Liver (tissue), 9 donors: ENCODE measurements around the gene GPR75. TPM values are rescaled to one million over a fixed set of nuclear protein-coding genes. Genes with fewer than 3 reads are reported as not detected.

Experiments used
- DNase-seq: peaks from one replicate; pipeline ENCODE4 v3.0.0-alpha.2; 2017; ENCODE audit warnings: low spot score
- H3K27ac ChIP-seq, 2 donors: one replicate each; pipeline ENCODE4 v1.7.0; 2013; ENCODE audit warnings: inconsistent platforms in 2 of 2, low read length in 2 of 2, control low read depth in 1 of 2, low read depth in 1 of 2, mild to moderate bottlenecking in 1 of 2
- H3K27me3 ChIP-seq, 4 donors: one replicate each; pipeline versions ENCODE4 v1.6.1 to v1.7.0; 2013; ENCODE audit warnings: low read length in 3 of 4, inconsistent platforms in 1 of 4, mild to moderate bottlenecking in 1 of 4, moderate library complexity in 1 of 4; ENCODE audit not compliant: control insufficient read depth in 4 of 4, insufficient read depth in 4 of 4
- H3K36me3 ChIP-seq, 4 donors: one replicate each; pipeline versions ENCODE4 v1.6.1 to v1.7.0; 2013; ENCODE audit warnings: low read length in 3 of 4, mild to moderate bottlenecking in 3 of 4, low read depth in 1 of 4, moderate library complexity in 1 of 4; ENCODE audit not compliant: control insufficient read depth in 4 of 4, insufficient read depth in 3 of 4
- H3K4me1 ChIP-seq, 4 donors: one replicate each; pipeline versions ENCODE4 v1.6.1 to v1.7.0; 2013; ENCODE audit warnings: low read length in 3 of 4, mild to moderate bottlenecking in 3 of 4, moderate library complexity in 1 of 4; ENCODE audit not compliant: control insufficient read depth in 4 of 4, insufficient read depth in 4 of 4
- H3K4me3 ChIP-seq, 3 donors: one replicate each; pipeline versions ENCODE4 v1.6.1 to v1.7.0; 2013; ENCODE audit warnings: low read length in 3 of 3, control low read depth in 1 of 3, low read depth in 1 of 3, mild to moderate bottlenecking in 1 of 3
- H3K9ac ChIP-seq, 2 donors: one replicate each; pipeline ENCODE4 v1.7.0; 2013; ENCODE audit warnings: low read length in 2 of 2, mild to moderate bottlenecking in 2 of 2, moderate library complexity in 2 of 2, control low read depth in 1 of 2, low read depth in 1 of 2
- H3K9me3 ChIP-seq, 4 donors: one replicate each; pipeline versions ENCODE4 v1.6.1 to v1.7.0; 2013; ENCODE audit warnings: low read length in 3 of 4; ENCODE audit not compliant: control insufficient read depth in 4 of 4
- ATF3 ChIP-seq: IDR thresholded peaks from 2 replicates; pipeline ENCODE4 v1.6.1; 2016; ENCODE audit warnings: antibody characterized with exemption
- CTCF ChIP-seq: fragments of 150-350 bp; IDR thresholded peaks from 2 replicates; pipeline ENCODE4 v1.5.1; 2017; ENCODE audit warnings: improper control_type of control experiment, low read depth, low read length; ENCODE audit not compliant: missing input control
- EGR1 ChIP-seq, 2 donors: IDR thresholded peaks; 2 replicates each; pipeline ENCODE4 v1.6.1; 2016 to 2018; ENCODE audit warnings: antibody characterized with exemption in 2 of 2, low read depth in 2 of 2
- FOXA1 ChIP-seq: IDR thresholded peaks from 2 replicates; pipeline ENCODE4 v1.6.1; 2016; ENCODE audit warnings: antibody characterized with exemption
- FOXA2 ChIP-seq: IDR thresholded peaks from 2 replicates; pipeline ENCODE4 v1.6.1; 2016; ENCODE audit warnings: antibody characterized with exemption
- GABPA ChIP-seq, 2 donors: IDR thresholded peaks in 1 of 2; conservative IDR thresholded peaks in 1 of 2; 2 replicates each; pipeline ENCODE4 v1.6.1; 2016; ENCODE audit warnings: antibody characterized with exemption in 2 of 2, mild to moderate bottlenecking in 1 of 2, moderate library complexity in 1 of 2
- HNF4G ChIP-seq: IDR thresholded peaks from 2 replicates; pipeline ENCODE4 v1.6.1; 2016; ENCODE audit warnings: antibody characterized with exemption
- JUND ChIP-seq, 2 donors: IDR thresholded peaks; 2 replicates each; pipeline ENCODE4 v1.6.1; 2016; ENCODE audit warnings: antibody characterized with exemption in 2 of 2
- MAX ChIP-seq: IDR thresholded peaks from 2 replicates; pipeline ENCODE4 v1.6.1; 2016; ENCODE audit warnings: antibody characterized with exemption
- REST ChIP-seq: IDR thresholded peaks from 2 replicates; pipeline ENCODE4 v1.6.1; 2016; ENCODE audit warnings: antibody characterized with exemption, mild to moderate bottlenecking
- RXRA ChIP-seq, 2 donors: IDR thresholded peaks; 2 replicates each; pipeline ENCODE4 v1.6.1; 2017 to 2018; ENCODE audit warnings: antibody characterized with exemption in 2 of 2, mild to moderate bottlenecking in 1 of 2
- SP1 ChIP-seq: IDR thresholded peaks from 2 replicates; pipeline ENCODE4 v1.6.1; 2018; ENCODE audit warnings: antibody characterized with exemption, mild to moderate bottlenecking
- TAF1 ChIP-seq: conservative IDR thresholded peaks from 2 replicates; pipeline ENCODE4 v1.6.1; 2016; ENCODE audit warnings: antibody characterized with exemption, mild to moderate bottlenecking
- WGBS: extraction: QIAGEN DNeasy Blood & Tissue Kit; methylation state at CpG from one replicate; pipeline ENCODE4 v1.1.7; 2013; 5-methylcytosine and 5-hydroxymethylcytosine counted together
- polyA plus RNA-seq, 2 donors: library from polyadenylated mRNA; stranded (reverse) in 1 of 2; unstranded in 1 of 2; fragments of 200-250 nt in 1 of 2; fragments of >200 nt in 1 of 2; fragmentation: Nextera tagmentation in 1 of 2; extraction: Ambion mirVana in 1 of 2; gene quantifications; one replicate each; pipeline versions ENCODE4 v1.2.1 to v1.2.3, GENCODE V29; 2013 to 2015
- total RNA-seq, 2 donors: library from RNA; depleted of rRNA; stranded (reverse); fragments of >200 nt; gene quantifications; one replicate each; pipeline ENCODE4 v1.2.3, GENCODE V29; 2014
- donor health status: healthy.
- donor health status: healthy.
- donor health status: healthy.
- donor health status: healthy.
- donor health status: healthy.

GPR75 gene
- total and polyA plus RNA-seq, 4 donors = 0.21 to 5.4 (median 1.4) TPM

- Histone ChIP-seq H3K27ac (no peak overlapping the region), H3K9ac (no peak overlapping the region), H3K4me3 (no peak overlapping the region), H3K9me3 (no peaks in the 10 kb centered on the region), H3K4me1 (no peaks in the 10 kb centered on the region), H3K36me3 (peaks cover 12 to 79% (median 61%) of the 10 kb centered on the region in 4 donors), H3K27me3 (no peaks in the 10 kb centered on the region)
- 90% methylated on average over 5 of the region's 5 CpGs for WGBS
- DNase-seq = no peak
- TF ChIP-seq SP1 = no peak
- no peak for TF ChIP-seq JUND (IDR thresholded peaks at IDR 0.05)
- TF ChIP-seq EGR1 (IDR thresholded peaks at IDR 0.05; ENCODE audit: low read depth in 2 of 2) = no peak
- no peak for TF ChIP-seq RXRA (IDR thresholded peaks at IDR 0.05)
- TF ChIP-seq MAX = no peak
- no peak for TF ChIP-seq GABPA (IDR thresholded peaks at IDR 0.05 in 1 of 2, conservative IDR thresholded peaks at IDR 0.05 in 1 of 2)
Measured at GRCh38 chr2:53886406-53887280, 26.9 kb upstream of the GPR75 start.

- 94% methylated on average over 1 of the region's 1 CpG for WGBS
- peaks cover 12 to 74% (median 56%) of the 10 kb centered on the region in 4 donors for H3K36me3 ChIP-seq
Measured at GRCh38 chr2:53884883-53885282, 25.1 kb upstream of the GPR75 start.

More at GRCh38 chr2:53884883-53885282, 25.1 kb upstream of the GPR75 start:
- no peaks in the 10 kb centered on the region for H3K9me3 ChIP-seq
- no peak overlapping the region for H3K4me3 ChIP-seq
- no peak for DNase-seq
- no peaks in the 10 kb centered on the region for H3K4me1 ChIP-seq
- TF ChIP-seq FOXA2 (no peak), HNF4G (no peak), EGR1 (IDR thresholded peaks at IDR 0.05; ENCODE audit: low read depth in 2 of 2) (no peak), ATF3 (no peak), REST (no peak), CTCF (no peak), FOXA1 (no peak), MAX (no peak), TAF1 (no peak)
- H3K27me3 ChIP-seq = no peaks in the 10 kb centered on the region
- H3K9ac ChIP-seq = no peak overlapping the region
- no peak overlapping the region for H3K27ac ChIP-seq
